ENCODE data around the gene ERVH48-1. TPM values are rescaled to one million over a fixed set of nuclear protein-coding genes. Genes with fewer than 3 reads are reported as not detected.
"Not testable (repeated sequence)": the region's sequence is repeated elsewhere in the genome, so short reads cannot be mapped to it uniquely, and the experiment has no call there.

The ERVH48-1 gene
- total RNA-seq, 2 experiments from 2014 or later = not detected

DNA sequence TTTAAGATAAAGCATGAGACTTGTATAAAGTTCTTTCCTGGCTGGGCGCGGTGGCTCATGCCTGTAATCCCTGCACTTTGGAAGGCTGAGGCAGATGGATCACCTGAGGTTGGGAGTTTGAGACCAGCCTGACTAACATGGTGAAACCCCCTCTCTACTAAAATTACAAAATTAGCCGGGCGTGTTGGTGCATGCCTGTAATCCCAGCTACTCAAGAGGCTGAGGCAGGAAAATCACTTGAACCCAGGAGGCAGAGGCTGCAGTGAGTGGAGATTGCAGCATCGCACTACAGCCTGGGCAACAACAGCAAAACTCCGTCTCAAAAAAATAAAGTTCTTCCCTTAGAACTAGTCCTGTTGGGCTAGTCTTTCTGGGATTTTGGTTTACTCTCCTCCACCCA lies 13.5 kb downstream of the ERVH48-1 start:
- H3K9me3 Mint-ChIP-seq, H3K4me3 Mint-ChIP-seq, DNase-seq, H3K27me3 Mint-ChIP-seq, CTCF ChIA-PET, H3K4me1 Mint-ChIP-seq, H3K27ac Mint-ChIP-seq, POLR2A ChIA-PET: not testable (repeated sequence)
- peaks cover 20% of the 10 kb centered on the region for H3K36me3 Mint-ChIP-seq (ENCODE audit: low read depth)

DNA sequence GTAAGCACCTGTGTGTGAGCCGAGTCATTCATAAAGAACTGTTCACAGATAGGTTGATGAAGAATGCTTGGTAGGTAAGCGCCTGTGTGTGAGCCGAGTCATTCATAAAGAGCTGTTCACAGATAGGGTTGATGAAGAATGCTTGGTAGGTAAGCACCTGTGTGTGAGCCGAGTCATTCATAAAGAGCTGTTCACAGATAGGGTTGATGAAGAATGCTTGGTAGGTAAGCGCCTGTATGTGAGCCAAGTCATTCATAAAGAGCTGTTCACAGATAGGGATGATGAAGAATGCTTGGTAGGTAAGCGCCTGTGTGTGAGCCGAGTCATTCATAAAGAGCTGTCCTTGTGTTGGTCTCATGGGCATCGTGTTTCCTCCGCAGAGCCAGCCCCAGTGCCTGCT lies 16.9 kb downstream of the ERVH48-1 start:
- H3K4me3 Mint-ChIP-seq, DNase-seq, H3K27ac Mint-ChIP-seq, H3K9me3 Mint-ChIP-seq, H3K4me1 Mint-ChIP-seq, H3K27me3 Mint-ChIP-seq: not testable (repeated sequence)
- peaks cover 40% of the 10 kb centered on the region for H3K36me3 Mint-ChIP-seq (ENCODE audit: low read depth)
- POLR2A ChIA-PET = interaction anchor here (0.6 kb wide), 1 partner anchor 1361 kb away, joined by 4 read pairs; no protein-coding TSS in a partner anchor
- CTCF ChIA-PET = interaction anchor here (0.6 kb wide), 1 partner anchor 1121 kb away, joined by 3 read pairs; no protein-coding TSS in a partner anchor

DNA sequence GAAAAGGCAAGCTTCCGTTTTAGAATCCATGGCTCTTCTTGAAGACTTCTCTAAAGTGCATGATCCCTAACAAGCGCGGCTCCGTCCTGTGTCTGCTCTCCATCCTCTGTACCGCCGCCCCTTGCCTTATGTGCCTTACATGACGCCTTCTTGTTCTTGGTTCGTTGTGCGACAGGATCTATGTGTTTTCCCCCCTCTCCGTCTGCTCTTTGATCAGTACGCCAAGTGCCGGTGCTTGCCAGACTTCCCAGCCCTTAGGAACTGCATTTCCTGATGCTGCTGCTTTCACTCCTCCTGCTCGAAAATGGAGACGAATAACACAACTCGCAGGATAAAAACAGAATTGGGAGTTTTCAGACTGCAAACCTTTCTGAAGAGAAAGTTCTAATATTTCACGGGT lies 19.2 kb downstream of the ERVH48-1 start:
- no peak overlapping the region for H3K27ac Mint-ChIP-seq
- H3K27me3 Mint-ChIP-seq = no peaks in the 10 kb centered on the region
- DNase-seq = no peak
- H3K4me1 Mint-ChIP-seq = no peaks in the 10 kb centered on the region
- H3K36me3 Mint-ChIP-seq (ENCODE audit: low read depth) = peaks cover 45% of the 10 kb centered on the region
- no peaks in the 10 kb centered on the region for H3K9me3 Mint-ChIP-seq
- H3K4me3 Mint-ChIP-seq = no peak overlapping the region
- ChIA-PET CTCF (no interaction called here), POLR2A (no interaction called here)

DNA sequence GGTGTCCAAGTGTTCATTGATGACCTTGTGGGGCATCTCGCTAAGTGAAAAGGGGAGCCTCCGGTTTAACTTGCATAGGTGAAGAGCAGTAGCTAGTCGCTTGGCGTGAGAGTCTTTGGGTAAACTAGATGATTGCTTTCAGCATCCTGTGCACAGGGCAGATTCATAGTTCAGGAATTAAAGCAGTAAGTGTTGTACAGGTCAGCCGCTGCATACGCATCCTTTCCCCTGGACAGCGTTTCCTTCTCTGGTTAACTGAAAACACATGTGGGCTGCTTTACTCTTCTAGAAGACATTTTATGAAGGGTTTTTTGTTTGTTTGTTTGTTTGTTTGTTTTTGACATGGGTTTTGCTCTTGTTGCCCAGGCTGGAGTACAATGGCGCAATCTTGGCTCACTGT lies 20.2 kb downstream of the ERVH48-1 start:
- peaks cover 46% of the 10 kb centered on the region for H3K36me3 Mint-ChIP-seq (ENCODE audit: low read depth)
- CTCF ChIA-PET = no interaction called here

DNA sequence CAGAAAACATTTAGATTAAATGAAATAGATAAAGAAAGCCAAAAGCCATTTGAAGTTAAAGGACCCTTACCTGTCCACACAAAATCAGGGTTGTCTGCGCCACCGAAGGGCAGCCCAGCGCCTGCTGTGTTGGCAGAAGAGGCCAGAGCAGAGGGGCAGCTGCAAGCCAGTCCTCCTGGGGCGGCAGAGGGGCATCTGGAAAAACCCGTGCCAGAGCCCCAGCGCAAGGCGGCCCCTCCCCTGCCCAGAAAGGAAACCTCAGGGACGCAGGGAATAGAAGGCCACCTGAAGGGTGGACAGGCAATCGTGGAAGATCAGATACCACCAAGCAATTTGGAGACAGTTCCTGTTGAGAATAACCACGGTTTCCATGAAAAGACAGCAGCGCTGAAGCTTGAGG lies 21.6 kb downstream of the ERVH48-1 start:
- no peak overlapping the region for H3K27ac Mint-ChIP-seq
- no peaks in the 10 kb centered on the region for H3K4me1 Mint-ChIP-seq
- ChIA-PET CTCF (no interaction called here), POLR2A (no interaction called here)
- H3K36me3 Mint-ChIP-seq (ENCODE audit: low read depth) = peaks cover 42% of the 10 kb centered on the region
- no peaks in the 10 kb centered on the region for H3K27me3 Mint-ChIP-seq
- no peak for DNase-seq
- H3K4me3 Mint-ChIP-seq = no peak overlapping the region
- H3K9me3 Mint-ChIP-seq = no peaks in the 10 kb centered on the region

More for the DNA sequence above, 20.2 kb downstream of the ERVH48-1 start:
- no peaks in the 10 kb centered on the region for H3K4me1 Mint-ChIP-seq
- POLR2A ChIA-PET = no interaction called here
- no peaks in the 10 kb centered on the region for H3K27me3 Mint-ChIP-seq
- no peak overlapping the region for H3K4me3 Mint-ChIP-seq
- H3K27ac Mint-ChIP-seq = no peak overlapping the region
- no peaks in the 10 kb centered on the region for H3K9me3 Mint-ChIP-seq
- no peak for DNase-seq

DNA sequence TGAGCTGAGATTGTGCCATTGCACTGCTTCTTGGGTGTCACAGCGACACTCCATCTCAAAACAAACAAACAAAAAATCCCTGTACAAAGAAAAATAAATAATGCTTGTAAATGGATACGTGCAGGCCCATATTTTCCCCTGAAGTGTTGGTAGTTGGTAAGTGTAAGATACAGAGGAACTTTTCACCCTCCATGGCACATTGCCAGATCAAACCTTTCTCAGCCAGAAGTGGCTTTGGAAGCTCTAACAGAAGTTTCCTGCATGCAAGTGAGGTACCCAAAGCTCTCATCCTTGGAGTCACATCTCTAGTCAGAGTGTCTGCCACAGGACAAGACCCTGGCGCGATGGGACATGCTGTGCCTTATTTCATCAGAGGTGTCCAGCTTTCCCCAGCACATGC lies 25.0 kb downstream of the ERVH48-1 start:
- H3K9me3 Mint-ChIP-seq = no peaks in the 10 kb centered on the region
- peaks cover 41% of the 10 kb centered on the region for H3K36me3 Mint-ChIP-seq (ENCODE audit: low read depth)
- H3K27ac Mint-ChIP-seq = no peak overlapping the region
- DNase-seq = no peak
- no peaks in the 10 kb centered on the region for H3K27me3 Mint-ChIP-seq
- H3K4me3 Mint-ChIP-seq = no peak overlapping the region
- peaks cover 6% of the 10 kb centered on the region for H3K4me1 Mint-ChIP-seq
- CTCF ChIA-PET = interaction anchor here (1.2 kb wide), 1 partner anchor 8 kb away, joined by 3 read pairs; the partner anchor contains the start of gene NDUFV3
- POLR2A ChIA-PET = no interaction called here

DNA sequence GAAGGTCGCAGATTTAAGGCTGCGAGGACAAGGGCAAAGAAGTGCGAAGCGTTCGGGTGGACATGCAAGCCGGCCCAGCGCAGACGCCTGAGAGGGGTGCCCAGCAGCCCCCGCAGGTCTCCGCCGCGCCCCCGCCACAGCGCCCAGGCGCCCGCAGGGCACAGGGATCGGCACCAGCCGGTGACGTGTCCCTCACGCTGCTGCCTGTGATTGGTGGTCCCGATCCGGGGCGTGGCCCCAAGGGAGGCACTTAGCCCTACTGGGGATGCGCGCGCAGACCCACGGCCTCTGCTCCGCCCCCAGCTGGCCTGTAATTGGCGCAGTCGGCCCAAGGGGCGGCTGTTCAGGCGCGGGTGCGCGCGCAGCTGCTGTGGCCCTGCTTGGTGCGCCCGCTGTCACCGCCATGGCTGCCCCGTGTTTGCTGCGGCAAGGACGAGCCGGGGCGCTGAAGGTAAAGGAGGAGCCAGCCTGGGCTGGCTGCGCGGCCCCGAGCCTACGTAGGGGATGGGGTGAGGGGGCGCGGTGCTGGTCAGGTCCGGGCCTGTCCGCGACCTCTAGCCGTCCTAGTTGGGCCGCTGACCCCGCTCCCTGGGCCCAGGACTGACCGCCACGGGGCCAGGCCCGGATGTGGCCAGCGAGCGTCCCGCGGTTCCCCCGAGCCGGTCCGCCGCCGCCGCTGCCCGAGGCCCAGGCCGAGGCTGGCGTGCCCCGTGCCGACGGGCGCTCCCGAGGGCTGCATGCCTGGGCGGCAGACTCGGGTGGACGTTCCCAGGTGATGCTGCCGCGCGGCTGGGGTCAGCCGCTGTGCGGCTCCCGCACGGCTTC lies 32.3 kb downstream of the ERVH48-1 start, which contains the start of gene NDUFV3:
Gene NDUFV3 (plus strand): TSS at position 379 of the 825 bp plus-strand sequence. CDS start 25 bp downstream, at position 404.
- H3K4me3 Mint-ChIP-seq = peak within 1 kb of the TSS; percentile 83
- peaks cover 14% of the 10 kb centered on the region for H3K4me1 Mint-ChIP-seq
- H3K27ac Mint-ChIP-seq = peak within 1 kb of the TSS; percentile 84
- no peaks in the 10 kb centered on the region for H3K27me3 Mint-ChIP-seq
- H3K36me3 Mint-ChIP-seq (ENCODE audit: low read depth) = peaks cover 12% of the 10 kb centered on the region
- no peaks in the 10 kb centered on the region for H3K9me3 Mint-ChIP-seq
- ChIA-PET CTCF (interaction anchor here (0.9 to 1.1 kb wide), 4 partner anchors 8 to 299 kb away, joined by 3 to 6 read pairs (median 4); partner anchors contain the start of gene PKNOX1), POLR2A (interaction anchor here (0.8 to 3.6 kb wide), 9 partner anchors 9 to 767 kb away, joined by 3 to 63 read pairs (median 4); partner anchors contain the start of genes PKNOX1, RRP1B and WDR4)
- peak; percentile 100 for DNase-seq

DNA sequence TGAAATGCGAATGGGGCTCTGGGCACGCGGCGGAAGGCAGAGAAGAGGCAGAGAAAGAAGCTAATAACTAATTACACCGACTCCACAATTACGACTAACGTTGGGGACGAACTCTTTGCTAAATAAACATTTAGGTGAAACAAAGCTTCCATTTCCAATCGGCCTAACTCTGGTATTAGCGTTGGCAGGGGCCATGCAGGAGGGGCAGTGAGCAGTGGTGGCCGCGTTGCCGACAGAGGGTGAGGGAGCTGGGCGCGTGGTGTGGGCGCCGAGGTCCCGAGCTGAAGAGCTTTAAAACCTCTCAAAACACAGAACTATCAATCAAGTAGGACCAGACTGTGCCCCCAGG lies 32.9 kb downstream of the ERVH48-1 start:
- peak overlapping the region; percentile 83 for H3K4me3 Mint-ChIP-seq
- peaks cover 14% of the 10 kb centered on the region for H3K4me1 Mint-ChIP-seq
- ChIA-PET POLR2A (interaction anchor here (0.8 to 3.6 kb wide), 7 partner anchors 8 to 500 kb away, joined by 3 to 63 read pairs (median 5); partner anchors contain the start of genes PKNOX1 and WDR4), CTCF (interaction anchor here (0.9 to 1.1 kb wide), 4 partner anchors 8 to 299 kb away, joined by 3 to 6 read pairs (median 4); partner anchors contain the start of gene PKNOX1)
- peak overlapping the region; percentile 83 for H3K27ac Mint-ChIP-seq
- no peaks in the 10 kb centered on the region for H3K27me3 Mint-ChIP-seq
- no peak for DNase-seq
- peaks cover 11% of the 10 kb centered on the region for H3K36me3 Mint-ChIP-seq (ENCODE audit: low read depth)
- H3K9me3 Mint-ChIP-seq = no peaks in the 10 kb centered on the region

DNA sequence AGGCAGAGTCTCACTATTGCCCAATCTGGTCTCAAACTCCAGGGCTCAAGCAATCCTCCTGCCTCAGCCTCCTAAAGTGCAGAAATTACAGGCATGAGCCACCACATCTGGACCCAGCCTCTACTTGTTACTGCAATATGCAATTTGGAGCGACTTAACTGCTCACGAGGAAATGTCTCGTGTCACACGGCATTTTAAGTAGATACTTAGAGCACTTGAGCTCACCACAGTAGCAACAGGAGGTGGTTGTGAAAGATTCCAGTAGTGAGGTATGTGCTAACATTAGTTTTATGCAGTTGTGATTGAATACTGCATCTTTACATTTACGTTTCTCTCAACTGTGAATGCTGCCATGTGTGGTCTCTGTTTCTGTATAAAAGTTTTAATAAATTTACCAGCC lies 38.1 kb downstream of the ERVH48-1 start:
- H3K4me3 Mint-ChIP-seq = no peak overlapping the region
- CTCF ChIA-PET = no interaction called here
- POLR2A ChIA-PET = no interaction called here
- H3K9me3 Mint-ChIP-seq = no peaks in the 10 kb centered on the region
- no peaks in the 10 kb centered on the region for H3K27me3 Mint-ChIP-seq
- DNase-seq = no peak
- H3K36me3 Mint-ChIP-seq (ENCODE audit: low read depth) = no peaks in the 10 kb centered on the region
- no peak overlapping the region for H3K27ac Mint-ChIP-seq
- peaks cover 2% of the 10 kb centered on the region for H3K4me1 Mint-ChIP-seq

DNA sequence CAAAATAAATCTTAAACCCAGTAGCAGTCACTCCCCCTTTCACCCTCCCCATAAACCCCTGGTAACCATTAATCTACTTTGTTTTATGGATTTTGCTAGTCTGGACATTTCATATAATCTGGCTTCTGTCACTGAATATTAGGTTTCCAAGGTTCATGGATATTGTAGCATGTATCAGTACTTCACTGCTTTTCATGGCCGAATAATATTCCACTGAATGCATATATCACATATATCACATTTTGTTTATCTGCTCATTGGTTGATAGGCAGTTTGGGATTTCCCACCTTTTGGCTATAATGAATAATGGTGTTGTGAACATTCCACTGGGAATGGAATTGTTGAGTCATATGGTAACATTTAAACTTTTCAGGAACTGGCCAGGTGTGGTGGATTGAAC lies 41.5 kb downstream of the ERVH48-1 start:
- no peak for DNase-seq
- H3K27me3 Mint-ChIP-seq = no peaks in the 10 kb centered on the region
- ChIA-PET CTCF (no interaction called here), POLR2A (interaction anchor here (1.0 kb wide), 1 partner anchor 9 kb away, joined by 5 read pairs; no protein-coding TSS in a partner anchor)
- no peak overlapping the region for H3K4me3 Mint-ChIP-seq
- H3K9me3 Mint-ChIP-seq = no peaks in the 10 kb centered on the region
- H3K27ac Mint-ChIP-seq = no peak overlapping the region
- peaks cover 19% of the 10 kb centered on the region for H3K4me1 Mint-ChIP-seq
- peaks cover 7% of the 10 kb centered on the region for H3K36me3 Mint-ChIP-seq (ENCODE audit: low read depth)

DNA sequence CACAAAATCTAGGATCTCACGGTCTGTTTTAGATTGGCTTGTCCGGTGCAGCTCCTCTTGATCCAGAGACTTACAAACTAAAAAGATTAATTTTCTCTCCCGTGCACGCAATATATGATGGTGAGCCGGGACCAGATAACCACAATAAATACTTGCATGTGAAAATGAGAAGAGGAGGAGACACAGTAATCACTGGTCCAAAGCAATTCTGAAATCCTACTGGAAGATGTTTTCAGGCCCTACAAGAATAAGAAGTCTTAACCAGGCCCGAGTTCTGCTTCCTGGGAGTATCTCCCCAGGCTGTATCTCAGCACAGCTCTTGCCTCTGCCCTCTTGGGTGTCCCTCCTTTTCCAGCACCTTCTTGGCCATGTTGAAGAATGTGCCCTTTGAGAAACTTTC lies 45.1 kb downstream of the ERVH48-1 start:
- POLR2A ChIA-PET = interaction anchor here (1.1 to 5.1 kb wide), 3 partner anchors 10 to 94 kb away, joined by 3 to 63 read pairs (median 7); partner anchors contain the start of genes NDUFV3 and PKNOX1
- CTCF ChIA-PET = interaction anchor here (1.8 kb wide), 1 partner anchor 12 kb away, joined by 6 read pairs; no protein-coding TSS in a partner anchor
- H3K9me3 Mint-ChIP-seq = no peaks in the 10 kb centered on the region

DNA sequence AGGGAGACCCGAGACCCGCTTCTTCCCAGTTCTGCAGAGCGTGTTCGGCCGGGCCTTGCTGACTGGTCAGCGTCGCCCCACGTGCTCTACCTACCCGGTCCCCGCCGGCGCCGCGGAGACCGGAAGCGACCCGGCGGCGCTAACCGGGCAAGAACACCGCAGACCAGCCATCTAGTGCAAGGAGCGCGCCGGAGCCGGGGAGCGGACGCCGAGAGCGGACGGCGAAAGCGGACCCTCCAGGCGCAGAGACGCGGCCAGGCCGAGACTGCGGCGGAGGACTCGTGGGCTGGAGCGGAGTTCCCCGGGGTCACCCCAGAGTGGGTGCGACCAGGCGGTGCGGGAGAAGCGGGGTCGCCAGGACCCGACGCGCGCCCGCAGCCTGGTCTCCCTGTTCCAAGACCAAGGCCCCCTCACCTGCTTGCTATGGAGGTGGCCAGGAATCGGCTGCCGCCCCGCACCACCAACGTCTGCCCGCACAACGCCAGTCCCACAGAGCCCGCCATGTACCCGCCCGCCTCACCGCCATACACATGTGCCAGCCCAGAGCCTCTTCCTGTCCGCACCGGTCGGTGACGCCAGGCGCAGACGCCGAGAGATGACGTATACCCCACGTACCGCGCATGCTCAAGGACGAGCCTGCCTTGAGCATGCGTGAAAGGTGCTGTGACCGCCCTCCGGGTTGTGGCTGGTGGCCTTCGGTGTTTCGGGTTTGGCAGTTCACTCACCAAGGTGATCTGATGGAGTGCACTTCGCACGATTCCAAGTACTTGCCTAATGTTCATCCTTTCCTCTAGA lies 46.2 kb downstream of the ERVH48-1 start, which contains the start of gene WDR4:
Gene WDR4 (minus strand): TSS at position 547 of the 795 bp plus-strand sequence. CDS start 44 bp downstream, at position 503.
- Mint-ChIP-seq H3K4me1 (peaks cover 31% of the 10 kb centered on the region), H3K9me3 (no peaks in the 10 kb centered on the region), H3K27me3 (no peaks in the 10 kb centered on the region), H3K36me3 (ENCODE audit: low read depth) (peaks cover 37% of the 10 kb centered on the region), H3K27ac (peak within 1 kb of the TSS; percentile 90), H3K4me3 (peak within 1 kb of the TSS; percentile 95)
- CTCF ChIA-PET = interaction anchor here (1.8 kb wide), 1 partner anchor 13 kb away, joined by 6 read pairs; no protein-coding TSS in a partner anchor
- DNase-seq = peak; percentile 99
- POLR2A ChIA-PET = interaction anchor here (0.7 to 5.1 kb wide), 8 partner anchors 9 to 480 kb away, joined by 3 to 63 read pairs (median 3); partner anchors contain the start of genes NDUFV3, PKNOX1 and RSPH1

More for the DNA sequence above, 45.1 kb downstream of the ERVH48-1 start:
- Mint-ChIP-seq H3K36me3 (ENCODE audit: low read depth) (peaks cover 28% of the 10 kb centered on the region), H3K27me3 (no peaks in the 10 kb centered on the region), H3K27ac (peak overlapping the region; percentile 90), H3K4me1 (peaks cover 31% of the 10 kb centered on the region), H3K4me3 (peak overlapping the region; percentile 95)
- DNase-seq = no peak

All from activated CD4-positive, alpha-beta memory T cell treated with anti-CD3 and anti-CD28 coated beads, Interleukin-2, amount 10 ng/mL, durations not matched to agents 7 days and 5 days (primary cell).